GM21528 (cell line): ENCODE measurements around the gene TCP11.
"Not testable (repeated sequence)": the region's sequence is repeated elsewhere in the genome, so short reads cannot be mapped to it uniquely, and the experiment has no call there.

Experiments
- ATAC-seq: cut with Tn5 transposase; IDR thresholded peaks from one replicate; pipeline ENCODE4 v1.9.1; 2021; ENCODE audit warnings: mild to moderate bottlenecking, moderate library complexity; ENCODE audit not compliant: unreplicated experiment, low FRiP score

Gene TCP11

GRCh38 chr6:35148167-35148741 is 7.1 kb upstream of the TCP11 start:
- ATAC-seq = no peak

GRCh38 chr6:35147486-35147885 is 6.3 kb upstream of the TCP11 start:
- no peak for ATAC-seq

GRCh38 chr6:35147026-35147425 is 5.9 kb upstream of the TCP11 start:
- no peak for ATAC-seq

GRCh38 chr6:35146453-35146852 is 5.3 kb upstream of the TCP11 start:
- no peak for ATAC-seq

- ATAC-seq = no peak
Measured at GRCh38 chr6:35145757-35146156, 4.6 kb upstream of the TCP11 start.

GRCh38 chr6:35142588-35143569 is 1.7 kb upstream of the TCP11 start:
- no peak for ATAC-seq

- ATAC-seq = no peak
Measured at GRCh38 chr6:35140639-35141006, 516 bp downstream of the TCP11 start.

GRCh38 chr6:35139924-35140638 is 1.1 kb downstream of the TCP11 start:
- no peak for ATAC-seq

GRCh38 chr6:35139470-35139869 is 1.7 kb downstream of the TCP11 start:
- no peak for ATAC-seq

- not testable (repeated sequence) for ATAC-seq
Measured at GRCh38 chr6:35138191-35138590, 2.9 kb downstream of the TCP11 start.

GRCh38 chr6:35136185-35136584 is 5.0 kb downstream of the TCP11 start:
- no peak for ATAC-seq

GRCh38 chr6:35128496-35128895 is 12.6 kb downstream of the TCP11 start:
- ATAC-seq = no peak

- no peak for ATAC-seq
Measured at GRCh38 chr6:35128042-35128441, 13.1 kb downstream of the TCP11 start.

GRCh38 chr6:35124356-35124755 is 16.8 kb downstream of the TCP11 start:
- ATAC-seq = no peak

- no peak for ATAC-seq
Measured at GRCh38 chr6:35120746-35121145, 20.4 kb downstream of the TCP11 start.

- ATAC-seq = no peak
Measured at GRCh38 chr6:35108309-35108885, 32.7 kb downstream of the TCP11 start.

GRCh38 chr6:35107761-35108160 is 33.4 kb downstream of the TCP11 start:
- not testable (repeated sequence) for ATAC-seq

GRCh38 chr6:35107208-35107607 is 33.9 kb downstream of the TCP11 start:
- not testable (repeated sequence) for ATAC-seq

GRCh38 chr6:35106061-35106460 is 35.1 kb downstream of the TCP11 start:
- not testable (repeated sequence) for ATAC-seq

- ATAC-seq = no peak
Measured at GRCh38 chr6:35105078-35105477, 36.1 kb downstream of the TCP11 start.

GRCh38 chr6:35099116-35099515 is 42.0 kb downstream of the TCP11 start:
- ATAC-seq = no peak
